ENCODE data around the gene KIFAP3. TPM values are rescaled to one million over a fixed set of nuclear protein-coding genes. Genes with fewer than 3 reads are reported as not detected.

Gene KIFAP3
- total RNA-seq, 1 donor from 2014 or later = 21.1 TPM

- DNase-seq (ENCODE audit: extremely low read depth, low read depth, low spot score) = no peak
Measured at GRCh38 chr1:169995993-169996392, 78.5 kb downstream of the KIFAP3 start.

- DNase-seq (ENCODE audit: extremely low read depth, low read depth, low spot score) = no peak
Measured at GRCh38 chr1:169989246-169989645, 85.2 kb downstream of the KIFAP3 start.

GRCh38 chr1:169985757-169986156 lies 88.7 kb downstream of the KIFAP3 start:
- DNase-seq (ENCODE audit: extremely low read depth, low read depth, low spot score) = no peak

GRCh38 chr1:169974067-169974466 lies 100.4 kb downstream of the KIFAP3 start:
- DNase-seq (ENCODE audit: extremely low read depth, low read depth, low spot score) = no peak

GRCh38 chr1:169970114-169970513 lies 104.4 kb downstream of the KIFAP3 start:
- DNase-seq (ENCODE audit: extremely low read depth, low read depth, low spot score) = no peak

- no peak for DNase-seq (ENCODE audit: extremely low read depth, low read depth, low spot score)
Measured at GRCh38 chr1:169968174-169968573, 106.3 kb downstream of the KIFAP3 start.

- no peak for DNase-seq (ENCODE audit: extremely low read depth, low read depth, low spot score)
Measured at GRCh38 chr1:169964206-169964605, 110.3 kb downstream of the KIFAP3 start.

GRCh38 chr1:169959686-169960085 lies 114.8 kb downstream of the KIFAP3 start:
- DNase-seq (ENCODE audit: extremely low read depth, low read depth, low spot score) = no peak

GRCh38 chr1:169958987-169959386 lies 115.5 kb downstream of the KIFAP3 start:
- DNase-seq (ENCODE audit: extremely low read depth, low read depth, low spot score) = no peak

GRCh38 chr1:169957884-169958283 lies 116.6 kb downstream of the KIFAP3 start:
- no peak for DNase-seq (ENCODE audit: extremely low read depth, low read depth, low spot score)

GRCh38 chr1:169951108-169951507 lies 123.4 kb downstream of the KIFAP3 start:
- no peak for DNase-seq (ENCODE audit: extremely low read depth, low read depth, low spot score)

- DNase-seq (ENCODE audit: extremely low read depth, low read depth, low spot score) = no peak
Measured at GRCh38 chr1:169949139-169949538, 125.4 kb downstream of the KIFAP3 start.

- no peak for DNase-seq (ENCODE audit: extremely low read depth, low read depth, low spot score)
Measured at GRCh38 chr1:169946206-169946605, 128.3 kb downstream of the KIFAP3 start.

GRCh38 chr1:169945181-169945580 lies 129.3 kb downstream of the KIFAP3 start:
- no peak for DNase-seq (ENCODE audit: extremely low read depth, low read depth, low spot score)

GRCh38 chr1:169944621-169945020 lies 129.9 kb downstream of the KIFAP3 start:
- no peak for DNase-seq (ENCODE audit: extremely low read depth, low read depth, low spot score)

- DNase-seq (ENCODE audit: extremely low read depth, low read depth, low spot score) = no peak
Measured at GRCh38 chr1:169943963-169944526, 130.4 kb downstream of the KIFAP3 start.

GRCh38 chr1:169941982-169942830 lies 132.3 kb downstream of the KIFAP3 start:
- DNase-seq (ENCODE audit: extremely low read depth, low read depth, low spot score) = no peak

- no peak for DNase-seq (ENCODE audit: extremely low read depth, low read depth, low spot score)
Measured at GRCh38 chr1:169933984-169934725, 140.3 kb downstream of the KIFAP3 start.

GRCh38 chr1:169931795-169932231 lies 142.7 kb downstream of the KIFAP3 start:
- no peak for DNase-seq (ENCODE audit: extremely low read depth, low read depth, low spot score)

- no peak for DNase-seq (ENCODE audit: extremely low read depth, low read depth, low spot score)
Measured at GRCh38 chr1:169929210-169929526, 145.3 kb downstream of the KIFAP3 start.

GRCh38 chr1:169928438-169929209 lies 145.9 kb downstream of the KIFAP3 start:
- DNase-seq (ENCODE audit: extremely low read depth, low read depth, low spot score) = no peak

Data from glomerular endothelial cell (primary cell).